SK-N-SH treated with all-trans-retinoic acid at 6 μM for 48 hours (cell line): Measurements from ENCODE around the gene ST6GALNAC5.
A peak's percentile ranks its signal among the peaks of the same experiment; 100 is the strongest.
"Not testable (repeated sequence)": the region's sequence is repeated elsewhere in the genome, so short reads cannot be mapped to it uniquely, and the experiment has no call there.

Source experiments
- ATAC-seq: fragments of 200-7000 bp; cut with Tn5 transposase; 3 replicates; pipeline ENCODE4 v1.9.1; 2020; ENCODE audit warnings: mild to moderate bottlenecking, moderate library complexity
- ARNTL ChIP-seq: fragments of 450-650 bp; formaldehyde crosslinking; IDR thresholded peaks from 2 replicates; pipeline ENCODE4 v1.5.0; 2020; ENCODE audit warnings: low read depth, mild to moderate bottlenecking, moderate library complexity, borderline replicate concordance
- BACH2 ChIP-seq: fragments of 250-450 bp; sonication (Bioruptor Pico); IDR thresholded peaks from 2 replicates; pipeline ENCODE4 v1.9.0; 2021; ENCODE audit warnings: mild to moderate bottlenecking, borderline replicate concordance
- CSDC2 ChIP-seq: fragments of 250-450 bp; sonication (Bioruptor Pico); IDR thresholded peaks from 2 replicates; pipeline ENCODE4 v1.5.0; 2020; ENCODE audit warnings: mild to moderate bottlenecking, moderate library complexity
- ESRRG ChIP-seq: fragments of 250-450 bp; sonication (Bioruptor Pico); IDR thresholded peaks from 2 replicates; pipeline ENCODE4 v1.6.1; 2021; ENCODE audit warnings: mild to moderate bottlenecking
- GLIS3 ChIP-seq: fragments of 250-450 bp; sonication (Bioruptor Pico); IDR thresholded peaks from 2 replicates; pipeline ENCODE4 v1.5.0; 2020; ENCODE audit warnings: mild to moderate bottlenecking, moderate library complexity
- ISL1 ChIP-seq: fragments of 250-450 bp; sonication (Bioruptor Pico); IDR thresholded peaks from 2 replicates; pipeline ENCODE4 v2.1.2; 2022; ENCODE audit warnings: mild to moderate bottlenecking, moderate library complexity
- OSR1 ChIP-seq: fragments of 250-450 bp; sonication (Bioruptor Pico); IDR thresholded peaks from 2 replicates; pipeline ENCODE4 v1.8.0; 2022; ENCODE audit warnings: moderate library complexity, mild to moderate bottlenecking, inconsistent platforms
- PPARA ChIP-seq: fragments of 250-450 bp; sonication (Bioruptor Pico); IDR thresholded peaks from 2 replicates; pipeline ENCODE4 v1.5.0; 2020; ENCODE audit warnings: mild to moderate bottlenecking, borderline replicate concordance
- RARB ChIP-seq: fragments of 250-450 bp; sonication (Bioruptor Pico); IDR thresholded peaks from 2 replicates; pipeline ENCODE4 v1.8.0; 2021; ENCODE audit warnings: mild to moderate bottlenecking, moderate library complexity
- SNAI2 ChIP-seq: fragments of 250-450 bp; sonication (Bioruptor Pico); IDR thresholded peaks from 2 replicates; pipeline ENCODE4 v1.5.0; 2020; ENCODE audit warnings: mild to moderate bottlenecking, moderate library complexity
- TCF4 ChIP-seq: fragments of 250-450 bp; sonication (Bioruptor Pico); IDR thresholded peaks from 2 replicates; pipeline ENCODE4 v1.8.0; 2021; ENCODE audit warnings: mild to moderate bottlenecking, moderate library complexity, borderline replicate concordance
- TOX ChIP-seq: fragments of 250-450 bp; sonication (Bioruptor Pico); IDR thresholded peaks from 2 replicates; pipeline ENCODE4 v1.8.0; 2021; ENCODE audit warnings: mild to moderate bottlenecking, moderate library complexity, borderline replicate concordance
- ZFP3 ChIP-seq: fragments of 250-450 bp; sonication (Bioruptor Pico); IDR thresholded peaks from 2 replicates; pipeline ENCODE4 v1.5.0; 2020; ENCODE audit warnings: mild to moderate bottlenecking, moderate library complexity
- ZFP30 ChIP-seq: fragments of 450-650 bp; formaldehyde crosslinking; IDR thresholded peaks from 2 replicates; pipeline ENCODE4 v1.5.0; 2022; ENCODE audit warnings: mild to moderate bottlenecking, moderate library complexity
- ZNF565 ChIP-seq: fragments of 450-650 bp; formaldehyde crosslinking; conservative IDR thresholded peaks from 2 replicates; pipeline ENCODE4 v1.5.0; 2020; ENCODE audit warnings: low read depth, mild to moderate bottlenecking, moderate library complexity
- ZNF70 ChIP-seq: fragments of 450-650 bp; formaldehyde crosslinking; IDR thresholded peaks from 2 replicates; pipeline ENCODE4 v1.5.0; 2020; ENCODE audit warnings: mild to moderate bottlenecking, moderate library complexity
- ZNF8 ChIP-seq: fragments of 450-650 bp; formaldehyde crosslinking; IDR thresholded peaks from 2 replicates; pipeline ENCODE4 v1.5.0; 2020; ENCODE audit warnings: mild to moderate bottlenecking, moderate library complexity
- TF ChIP-seq, protein P1 (sequence below): fragments of 250-450 bp; sonication (Bioruptor Pico); IDR thresholded peaks from 2 replicates; pipeline ENCODE4 v1.5.1; 2021; ENCODE audit warnings: mild to moderate bottlenecking, moderate library complexity
- TF ChIP-seq, protein P2 (sequence below): fragments of 250-450 bp; sonication (Bioruptor Pico); IDR thresholded peaks from 2 replicates; pipeline ENCODE4 v1.5.1; 2020; ENCODE audit warnings: low read depth, mild to moderate bottlenecking, moderate library complexity
- TF ChIP-seq, protein P3 (sequence below): fragments of 250-450 bp; sonication (Bioruptor Pico); IDR thresholded peaks from 2 replicates; pipeline ENCODE4 v1.8.0; 2020; ENCODE audit warnings: mild to moderate bottlenecking, moderate library complexity, borderline replicate concordance
- TF ChIP-seq, protein P4 (sequence below): fragments of 250-450 bp; sonication (Bioruptor Pico); IDR thresholded peaks from 2 replicates; pipeline ENCODE4 v1.8.0; 2021; ENCODE audit warnings: low read depth, mild to moderate bottlenecking, moderate library complexity, borderline replicate concordance

Gene ST6GALNAC5

DNA sequence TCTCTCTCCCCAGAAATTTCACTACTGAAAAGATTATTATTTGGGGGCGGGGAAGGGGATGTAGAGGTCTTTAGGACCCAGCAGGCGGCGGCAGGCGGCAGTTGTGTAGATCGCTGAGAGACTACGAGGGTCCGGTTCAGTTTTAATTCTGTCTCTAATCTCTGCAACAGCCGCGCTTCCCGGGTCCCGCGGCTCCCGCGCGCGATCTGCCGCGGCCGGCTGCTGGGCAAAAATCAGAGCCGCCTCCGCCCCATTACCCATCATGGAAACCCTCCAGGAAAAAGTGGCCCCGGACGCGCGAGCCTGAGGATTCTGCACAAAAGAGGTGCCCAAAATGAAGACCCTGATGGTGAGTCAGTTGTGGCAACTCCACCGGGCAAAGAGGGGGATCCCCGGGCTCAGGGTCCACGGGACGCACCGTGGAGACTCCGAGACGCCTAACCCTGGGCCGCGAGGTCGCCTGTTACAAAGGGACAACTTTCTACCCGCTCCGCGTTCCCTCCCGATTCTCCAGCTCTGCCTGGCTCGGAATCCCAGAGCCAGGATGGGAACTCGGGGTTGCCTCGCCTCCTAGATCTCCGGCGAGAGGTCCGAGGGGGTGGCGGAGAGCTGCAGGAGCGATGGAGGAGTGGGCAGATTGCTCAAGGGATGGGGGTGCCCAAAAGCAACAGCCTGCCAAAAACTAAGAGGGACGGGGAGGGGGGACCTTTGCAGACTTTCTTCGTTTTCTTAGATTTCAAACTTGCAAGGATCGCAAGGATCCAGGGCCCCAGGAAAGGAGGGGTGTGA is at the start of gene ST6GALNAC5:
ST6GALNAC5 (plus strand) TSS at position 139 of the 789 bp plus-strand sequence.
- TF ChIP-seq CSDC2 (CRISPR knock-in tag) (no peak), ZNF8 (CRISPR knock-in tag) (no peak), OSR1 (CRISPR knock-in tag) (no peak), ISL1 (CRISPR knock-in tag) (no peak), GLIS3 (CRISPR knock-in tag) (no peak), SNAI2 (CRISPR knock-in tag) (no peak), ZNF565 (CRISPR knock-in tag) (no peak)
- ATAC-seq = peak; percentile 69

DNA sequence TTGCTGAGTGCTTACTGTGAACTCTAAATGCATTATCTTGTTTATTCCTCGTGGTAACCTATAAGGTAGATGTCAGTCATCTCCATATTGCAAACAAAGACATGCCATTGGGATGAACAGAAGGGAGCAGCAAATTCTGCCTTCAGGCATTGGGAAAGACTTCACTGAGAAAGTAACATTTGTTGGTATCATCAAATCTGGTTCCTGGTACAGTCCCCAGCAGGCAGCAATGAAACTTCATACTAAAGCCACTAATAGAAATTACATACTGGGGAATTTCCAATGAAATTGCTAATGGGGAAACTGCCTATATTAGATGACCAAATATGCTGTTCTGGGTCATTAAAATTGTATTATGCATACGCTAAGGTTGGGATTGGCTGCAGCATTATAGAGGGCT is 47.3 kb upstream of the ST6GALNAC5 start:
- TF ChIP-seq TCF4 (CRISPR knock-in tag) = no peak
- TF ChIP-seq ARNTL (CRISPR knock-in tag) = no peak
- TF ChIP-seq PPARA (CRISPR knock-in tag) = no peak
- no peak for TF ChIP-seq ZNF70 (CRISPR knock-in tag)
- no peak for TF ChIP-seq RARB (CRISPR knock-in tag)
- no peak for TF ChIP-seq ZNF565 (CRISPR knock-in tag)
- TF ChIP-seq, protein P1, sequence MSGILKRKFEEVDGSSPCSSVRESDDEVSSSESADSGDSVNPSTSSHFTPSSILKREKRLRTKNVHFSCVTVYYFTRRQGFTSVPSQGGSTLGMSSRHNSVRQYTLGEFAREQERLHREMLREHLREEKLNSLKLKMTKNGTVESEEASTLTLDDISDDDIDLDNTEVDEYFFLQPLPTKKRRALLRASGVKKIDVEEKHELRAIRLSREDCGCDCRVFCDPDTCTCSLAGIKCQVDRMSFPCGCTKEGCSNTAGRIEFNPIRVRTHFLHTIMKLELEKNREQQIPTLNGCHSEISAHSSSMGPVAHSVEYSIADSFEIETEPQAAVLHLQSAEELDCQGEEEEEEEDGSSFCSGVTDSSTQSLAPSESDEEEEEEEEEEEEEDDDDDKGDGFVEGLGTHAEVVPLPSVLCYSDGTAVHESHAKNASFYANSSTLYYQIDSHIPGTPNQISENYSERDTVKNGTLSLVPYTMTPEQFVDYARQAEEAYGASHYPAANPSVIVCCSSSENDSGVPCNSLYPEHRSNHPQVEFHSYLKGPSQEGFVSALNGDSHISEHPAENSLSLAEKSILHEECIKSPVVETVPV (CRISPR knock-in tag) = no peak
- no peak for TF ChIP-seq ESRRG
- TF ChIP-seq, protein P2, sequence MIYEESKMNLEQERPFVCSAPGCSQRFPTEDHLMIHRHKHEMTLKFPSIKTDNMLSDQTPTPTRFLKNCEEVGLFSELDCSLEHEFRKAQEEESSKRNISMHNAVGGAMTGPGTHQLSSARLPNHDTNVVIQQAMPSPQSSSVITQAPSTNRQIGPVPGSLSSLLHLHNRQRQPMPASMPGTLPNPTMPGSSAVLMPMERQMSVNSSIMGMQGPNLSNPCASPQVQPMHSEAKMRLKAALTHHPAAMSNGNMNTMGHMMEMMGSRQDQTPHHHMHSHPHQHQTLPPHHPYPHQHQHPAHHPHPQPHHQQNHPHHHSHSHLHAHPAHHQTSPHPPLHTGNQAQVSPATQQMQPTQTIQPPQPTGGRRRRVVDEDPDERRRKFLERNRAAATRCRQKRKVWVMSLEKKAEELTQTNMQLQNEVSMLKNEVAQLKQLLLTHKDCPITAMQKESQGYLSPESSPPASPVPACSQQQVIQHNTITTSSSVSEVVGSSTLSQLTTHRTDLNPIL (CRISPR knock-in tag) = no peak
- TF ChIP-seq SNAI2 (CRISPR knock-in tag) = no peak
- TF ChIP-seq, protein P3, sequence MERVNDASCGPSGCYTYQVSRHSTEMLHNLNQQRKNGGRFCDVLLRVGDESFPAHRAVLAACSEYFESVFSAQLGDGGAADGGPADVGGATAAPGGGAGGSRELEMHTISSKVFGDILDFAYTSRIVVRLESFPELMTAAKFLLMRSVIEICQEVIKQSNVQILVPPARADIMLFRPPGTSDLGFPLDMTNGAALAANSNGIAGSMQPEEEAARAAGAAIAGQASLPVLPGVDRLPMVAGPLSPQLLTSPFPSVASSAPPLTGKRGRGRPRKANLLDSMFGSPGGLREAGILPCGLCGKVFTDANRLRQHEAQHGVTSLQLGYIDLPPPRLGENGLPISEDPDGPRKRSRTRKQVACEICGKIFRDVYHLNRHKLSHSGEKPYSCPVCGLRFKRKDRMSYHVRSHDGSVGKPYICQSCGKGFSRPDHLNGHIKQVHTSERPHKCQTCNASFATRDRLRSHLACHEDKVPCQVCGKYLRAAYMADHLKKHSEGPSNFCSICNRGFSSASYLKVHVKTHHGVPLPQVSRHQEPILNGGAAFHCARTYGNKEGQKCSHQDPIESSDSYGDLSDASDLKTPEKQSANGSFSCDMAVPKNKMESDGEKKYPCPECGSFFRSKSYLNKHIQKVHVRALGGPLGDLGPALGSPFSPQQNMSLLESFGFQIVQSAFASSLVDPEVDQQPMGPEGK (CRISPR knock-in tag) = no peak
- no peak for TF ChIP-seq CSDC2 (CRISPR knock-in tag)
- TF ChIP-seq, protein P4, sequence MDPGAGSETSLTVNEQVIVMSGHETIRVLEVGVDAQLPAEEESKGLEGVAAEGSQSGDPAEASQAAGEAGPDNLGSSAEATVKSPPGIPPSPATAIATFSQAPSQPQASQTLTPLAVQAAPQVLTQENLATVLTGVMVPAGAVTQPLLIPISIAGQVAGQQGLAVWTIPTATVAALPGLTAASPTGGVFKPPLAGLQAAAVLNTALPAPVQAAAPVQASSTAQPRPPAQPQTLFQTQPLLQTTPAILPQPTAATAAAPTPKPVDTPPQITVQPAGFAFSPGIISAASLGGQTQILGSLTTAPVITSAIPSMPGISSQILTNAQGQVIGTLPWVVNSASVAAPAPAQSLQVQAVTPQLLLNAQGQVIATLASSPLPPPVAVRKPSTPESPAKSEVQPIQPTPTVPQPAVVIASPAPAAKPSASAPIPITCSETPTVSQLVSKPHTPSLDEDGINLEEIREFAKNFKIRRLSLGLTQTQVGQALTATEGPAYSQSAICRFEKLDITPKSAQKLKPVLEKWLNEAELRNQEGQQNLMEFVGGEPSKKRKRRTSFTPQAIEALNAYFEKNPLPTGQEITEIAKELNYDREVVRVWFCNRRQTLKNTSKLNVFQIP (CRISPR knock-in tag) = no peak
- TF ChIP-seq BACH2 = no peak
- no peak for TF ChIP-seq ZFP30 (CRISPR knock-in tag)
- TF ChIP-seq ZFP3 (CRISPR knock-in tag) = no peak
- TF ChIP-seq TOX (CRISPR knock-in tag) = no peak
- ATAC-seq = no peak

DNA sequence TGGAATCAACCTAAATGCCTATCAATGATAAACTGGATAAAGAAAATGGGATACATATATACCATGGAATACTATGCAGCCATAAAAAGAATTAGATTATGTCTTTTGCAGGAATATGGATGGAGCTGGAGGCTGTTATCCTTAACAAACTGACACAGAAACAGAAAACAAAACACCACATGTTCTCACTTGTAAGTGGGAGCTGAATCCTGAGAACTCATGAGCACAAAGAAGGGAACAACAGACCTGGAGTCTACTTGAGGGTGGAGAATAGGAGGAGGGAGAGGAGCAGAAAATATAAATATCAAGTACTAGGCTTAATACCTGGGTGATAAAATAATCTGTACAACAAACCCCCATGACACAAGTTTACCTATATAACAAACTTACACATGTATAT is 44.3 kb upstream of the ST6GALNAC5 start:
- ATAC-seq = not testable (repeated sequence)

DNA sequence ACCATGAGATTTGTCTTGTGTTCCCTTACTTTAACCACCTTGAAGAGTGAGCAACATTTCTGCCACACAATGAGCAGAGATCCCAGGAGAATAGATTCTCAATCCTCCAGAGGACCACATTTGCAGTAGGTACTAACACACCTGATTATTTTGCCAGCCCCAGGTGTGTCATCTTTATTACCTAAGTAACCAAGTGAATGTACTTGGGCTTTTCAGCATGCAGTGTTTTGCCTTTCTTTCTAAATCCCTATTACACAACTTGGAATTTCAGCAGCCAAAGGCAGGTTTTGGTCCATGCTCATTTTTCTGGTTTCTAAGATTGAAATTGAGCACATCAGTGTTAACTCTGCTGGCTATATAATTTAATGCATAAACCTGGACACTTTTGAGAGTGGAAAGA is 43.2 kb upstream of the ST6GALNAC5 start:
- no peak for ATAC-seq
- TF ChIP-seq ISL1 (CRISPR knock-in tag) (no peak), ZNF70 (CRISPR knock-in tag) (no peak), TCF4 (CRISPR knock-in tag) (no peak), PPARA (CRISPR knock-in tag) (no peak), RARB (CRISPR knock-in tag) (no peak), SNAI2 (CRISPR knock-in tag) (no peak), ZNF8 (CRISPR knock-in tag) (no peak)
- TF ChIP-seq, protein P3 (CRISPR knock-in tag) = no peak
- TF ChIP-seq, all 23 proteins: peak for 0
